Measurements from ENCODE around the gene CLDN6. TPM values are rescaled to one million over a fixed set of nuclear protein-coding genes. Genes with fewer than 3 reads are reported as not detected.

CLDN6 gene
- total and polyA plus RNA-seq, 12 donors, result 0.46 to 0.47 TPM; not detected in 10

GRCh38 chr16:3059723-3060242 is 41.8 kb upstream of the CLDN6 start:
- Histone ChIP-seq H3K4me3 (peak overlapping the region in 1 of 4 donors; percentile 85), H3K27me3 (no peaks in the 10 kb centered on the region), H3K36me3 (replicated peaks in 1 of 2) (no peaks in the 10 kb centered on the region), H3K27ac (peak overlapping the region in 4 of 5 donors; percentile 30 to 88 (median 66)), H3K9me3 (replicated peaks in 1 of 3) (no peaks in the 10 kb centered on the region), H3K4me1 (replicated peaks in 1 of 2) (peaks cover 9 to 19% of the 10 kb centered on the region in 2 donors)
- no peak for TF ChIP-seq CTCF (IDR thresholded peaks at IDR 0.05)
- TF ChIP-seq POLR2A (IDR thresholded peaks at IDR 0.05), result no peak
- 65 to 70% (median 66%) methylated on average over 5 to 9 of the region's 9 CpGs for WGBS, 4 donors
- DNase-seq, result no peak
- intact Hi-C loops (cut with DNase I), result loop anchor here (5.0 to 10.0 kb wide), 3 partner anchors 65 to 115 kb away; no protein-coding TSS in a partner anchor

GRCh38 chr16:3059041-3059722 is 41.2 kb upstream of the CLDN6 start:
- intact Hi-C loops (cut with DNase I), result loop anchor here (5.0 to 10.0 kb wide), 3 partner anchors 66 to 116 kb away; no protein-coding TSS in a partner anchor
- no peaks in the 10 kb centered on the region for H3K9me3 ChIP-seq (replicated peaks in 1 of 3)
- peak overlapping the region in 4 of 5 donors; percentile 30 to 88 (median 66) for H3K27ac ChIP-seq
- H3K4me1 ChIP-seq (replicated peaks in 1 of 2), result peaks cover 9 to 17% of the 10 kb centered on the region in 2 donors
- H3K27me3 ChIP-seq, result no peaks in the 10 kb centered on the region
- no peaks in the 10 kb centered on the region for H3K36me3 ChIP-seq (replicated peaks in 1 of 2)
- H3K4me3 ChIP-seq, result peak overlapping the region in 3 of 4 donors; percentile 22 to 85 (median 78)
- TF ChIP-seq POLR2A (IDR thresholded peaks at IDR 0.05) (peak in 1 of 2 donors; percentile 52), CTCF (IDR thresholded peaks at IDR 0.05) (peak; percentile 33 to 97 (median 82))
- peak; percentile 89 to 96 (median 93) for DNase-seq
- WGBS, 4 donors, result 0 to 1% (median 1%) methylated on average over 28 to 66 of the region's 67 CpGs; no CpG with 5 or more reads in 1 of the 4 donors

DNA sequence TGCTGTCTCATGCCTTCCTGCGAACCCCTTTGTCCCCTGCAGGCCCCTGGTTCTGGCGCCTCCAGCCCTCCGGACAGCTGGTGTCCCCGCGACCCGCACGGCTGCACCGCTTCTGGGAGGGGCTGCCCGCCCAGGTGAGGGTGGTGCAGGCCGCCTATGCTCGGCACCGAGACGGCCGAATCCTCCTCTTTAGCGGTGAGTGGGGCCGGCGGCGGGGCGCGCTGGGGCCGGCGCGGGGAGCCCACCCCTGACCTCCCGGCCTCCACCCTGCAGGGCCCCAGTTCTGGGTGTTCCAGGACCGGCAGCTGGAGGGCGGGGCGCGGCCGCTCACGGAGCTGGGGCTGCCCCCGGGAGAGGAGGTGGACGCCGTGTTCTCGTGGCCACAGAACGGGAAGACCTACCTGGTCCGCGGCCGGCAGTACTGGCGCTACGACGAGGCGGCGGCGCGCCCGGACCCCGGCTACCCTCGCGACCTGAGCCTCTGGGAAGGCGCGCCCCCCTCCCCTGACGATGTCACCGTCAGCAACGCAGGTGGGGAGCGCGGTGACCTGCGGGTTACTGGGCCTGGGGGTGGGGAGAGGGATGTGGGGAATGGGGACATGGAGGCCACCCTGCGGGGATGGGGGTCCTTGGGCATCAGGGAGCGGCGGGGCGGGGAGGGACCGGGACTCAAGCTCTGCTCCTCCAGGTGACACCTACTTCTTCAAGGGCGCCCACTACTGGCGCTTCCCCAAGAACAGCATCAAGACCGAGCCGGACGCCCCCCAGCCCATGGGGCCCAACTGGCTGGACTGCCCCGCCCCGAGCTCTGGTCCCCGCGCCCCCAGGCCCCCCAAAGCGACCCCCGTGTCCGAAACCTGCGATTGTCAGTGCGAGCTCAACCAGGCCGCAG is 40.4 kb upstream of the CLDN6 start:
- TF ChIP-seq POLR2A (IDR thresholded peaks at IDR 0.05) (no peak), CTCF (IDR thresholded peaks at IDR 0.05) (no peak)
- peaks cover 9 to 17% of the 10 kb centered on the region in 2 donors for H3K4me1 ChIP-seq (replicated peaks in 1 of 2)
- no peaks in the 10 kb centered on the region for H3K9me3 ChIP-seq (replicated peaks in 1 of 3)
- peak overlapping the region in 3 of 5 donors; percentile 9 to 59 (median 50) for H3K27ac ChIP-seq
- H3K36me3 ChIP-seq (replicated peaks in 1 of 2), result no peaks in the 10 kb centered on the region
- H3K27me3 ChIP-seq, result no peaks in the 10 kb centered on the region
- peak overlapping the region in 3 of 4 donors; percentile 32 to 85 (median 78) for H3K4me3 ChIP-seq
- peak in 4 of 7 donors; percentile 38 to 65 (median 54) for DNase-seq
- 11 to 53% (median 24%) methylated on average over 7 to 77 of the region's 77 CpGs for WGBS, 4 donors
- intact Hi-C loops (cut with DNase I), result loop anchor here (5.0 to 10.0 kb wide), 3 partner anchors 66 to 116 kb away; no protein-coding TSS in a partner anchor

Data from adrenal gland (tissue), 12 donors.